PFSK-1 (cell line): ENCODE data around the gene TRPM7.

Experiments
- FOXP2 ChIP-seq: optimal IDR thresholded peaks from 2 replicates; pipeline ENCODE3; 2011; ENCODE audit warnings: borderline replicate concordance, control low read depth, inconsistent platforms; ENCODE audit not compliant: insufficient read depth; ENCODE audit errors: extremely low read length, extremely low read depth
- POLR2AphosphoS5 ChIP-seq: IDR thresholded peaks from 2 replicates; pipeline ENCODE4 v1.6.1; 2012; ENCODE audit warnings: low read depth, mild to moderate bottlenecking, control low read depth, low read length, moderate library complexity
- REST ChIP-seq, 2 experiments: IDR thresholded peaks; 2 replicates each; pipeline versions ENCODE4 v1.6.1 to v1.8.0; 2011 to 2012; ENCODE audit warnings: low read depth in 2 of 2, low read length in 2 of 2, control low read depth in 1 of 2, inconsistent platforms in 1 of 2, mild to moderate bottlenecking in 1 of 2, moderate library complexity in 1 of 2; ENCODE audit not compliant: insufficient read depth in 1 of 2
- SIN3A ChIP-seq: IDR thresholded peaks from 2 replicates; pipeline ENCODE4 v1.6.1; 2012; ENCODE audit warnings: mild to moderate bottlenecking, low read length, moderate library complexity, borderline replicate concordance; ENCODE audit not compliant: insufficient read depth
- TAF1 ChIP-seq: IDR thresholded peaks from 2 replicates; pipeline ENCODE4 v1.6.1; 2012; ENCODE audit warnings: low read length, control low read depth, borderline replicate concordance; ENCODE audit not compliant: insufficient read depth

Gene TRPM7

GRCh38 chr15:50676799-50677483 is 9.7 kb downstream of the TRPM7 start:
- TF ChIP-seq TAF1 (no peak), SIN3A (no peak), FOXP2 (no peak)

GRCh38 chr15:50675535-50676144 is 11.0 kb downstream of the TRPM7 start:
- no peak for TF ChIP-seq REST (IDR thresholded peaks at IDR 0.05; ENCODE audit: insufficient read depth in 1 of 2, low read depth in 2 of 2, low read length in 2 of 2)
- no peak for TF ChIP-seq SIN3A

GRCh38 chr15:50670115-50670514 is 16.5 kb downstream of the TRPM7 start:
- TF ChIP-seq SIN3A (no peak), FOXP2 (no peak), POLR2AphosphoS5 (no peak), TAF1 (no peak), REST (IDR thresholded peaks at IDR 0.05; ENCODE audit: insufficient read depth in 1 of 2, low read depth in 2 of 2, low read length in 2 of 2) (no peak)

- TF ChIP-seq POLR2AphosphoS5 (no peak), TAF1 (no peak), FOXP2 (no peak), REST (IDR thresholded peaks at IDR 0.05; ENCODE audit: insufficient read depth in 1 of 2, low read depth in 2 of 2, low read length in 2 of 2) (no peak), SIN3A (no peak)
Measured at GRCh38 chr15:50669611-50670010, 17.0 kb downstream of the TRPM7 start.

- TF ChIP-seq SIN3A (no peak), FOXP2 (no peak), TAF1 (no peak), POLR2AphosphoS5 (no peak), REST (IDR thresholded peaks at IDR 0.05; ENCODE audit: insufficient read depth in 1 of 2, low read depth in 2 of 2, low read length in 2 of 2) (no peak)
Measured at GRCh38 chr15:50665938-50666337, 20.7 kb downstream of the TRPM7 start.
